ENCODE measurements around the gene GATC.

DNA sequence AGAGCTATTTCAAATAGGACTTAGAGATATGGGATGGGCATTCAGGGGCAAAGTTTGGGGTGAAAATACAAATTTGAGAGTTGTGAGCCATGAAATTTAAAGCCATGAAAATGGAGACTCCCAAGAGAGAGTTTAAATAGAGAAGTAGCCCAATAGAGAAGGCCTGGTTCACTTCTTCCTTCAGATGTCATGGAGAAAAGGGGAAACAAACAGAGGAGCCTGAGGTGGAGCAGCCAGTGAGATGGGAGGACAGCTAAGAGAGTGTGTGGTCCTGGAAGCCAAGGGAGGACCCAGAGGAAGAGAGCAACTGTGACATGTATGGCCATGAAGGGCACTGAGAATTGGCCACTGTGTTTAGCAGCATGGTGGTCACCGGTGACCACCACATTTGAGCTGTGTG, 37.4 kb downstream of the GATC start:
- TF ChIP-seq, protein P1, sequence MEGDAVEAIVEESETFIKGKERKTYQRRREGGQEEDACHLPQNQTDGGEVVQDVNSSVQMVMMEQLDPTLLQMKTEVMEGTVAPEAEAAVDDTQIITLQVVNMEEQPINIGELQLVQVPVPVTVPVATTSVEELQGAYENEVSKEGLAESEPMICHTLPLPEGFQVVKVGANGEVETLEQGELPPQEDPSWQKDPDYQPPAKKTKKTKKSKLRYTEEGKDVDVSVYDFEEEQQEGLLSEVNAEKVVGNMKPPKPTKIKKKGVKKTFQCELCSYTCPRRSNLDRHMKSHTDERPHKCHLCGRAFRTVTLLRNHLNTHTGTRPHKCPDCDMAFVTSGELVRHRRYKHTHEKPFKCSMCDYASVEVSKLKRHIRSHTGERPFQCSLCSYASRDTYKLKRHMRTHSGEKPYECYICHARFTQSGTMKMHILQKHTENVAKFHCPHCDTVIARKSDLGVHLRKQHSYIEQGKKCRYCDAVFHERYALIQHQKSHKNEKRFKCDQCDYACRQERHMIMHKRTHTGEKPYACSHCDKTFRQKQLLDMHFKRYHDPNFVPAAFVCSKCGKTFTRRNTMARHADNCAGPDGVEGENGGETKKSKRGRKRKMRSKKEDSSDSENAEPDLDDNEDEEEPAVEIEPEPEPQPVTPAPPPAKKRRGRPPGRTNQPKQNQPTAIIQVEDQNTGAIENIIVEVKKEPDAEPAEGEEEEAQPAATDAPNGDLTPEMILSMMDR (IDR thresholded peaks at IDR 0.05; ENCODE audit: low read depth, low read length), result no peak
- TF ChIP-seq, protein P2, sequence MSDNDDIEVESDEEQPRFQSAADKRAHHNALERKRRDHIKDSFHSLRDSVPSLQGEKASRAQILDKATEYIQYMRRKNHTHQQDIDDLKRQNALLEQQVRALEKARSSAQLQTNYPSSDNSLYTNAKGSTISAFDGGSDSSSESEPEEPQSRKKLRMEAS (IDR thresholded peaks at IDR 0.05; ENCODE audit: low read depth, low read length), result no peak
- no peak for TF ChIP-seq POLR2A (IDR thresholded peaks at IDR 0.05; ENCODE audit: extremely low read depth, insufficient read length)

Measured in NB4 (cell line).